Central memory CD4-positive, alpha-beta T cell (primary cell): ENCODE results near the gene AATF.

ENCODE experiments used
- DNase-seq: peaks from one replicate; pipeline ENCODE4 v3.0.0; 2022

The AATF gene

GRCh38 chr17:36931096-36931696 lies 17.6 kb upstream of the AATF start:
- DNase-seq: no peak

- no peak for DNase-seq
Observed at GRCh38 chr17:36931697-36932382, 16.9 kb upstream of the AATF start.

- DNase-seq: no peak
Observed at GRCh38 chr17:36932383-36932693, 16.4 kb upstream of the AATF start.

- DNase-seq: no peak
Observed at GRCh38 chr17:36932694-36933511, 15.9 kb upstream of the AATF start.

- no peak for DNase-seq
Observed at GRCh38 chr17:36933512-36934143, 15.1 kb upstream of the AATF start.

GRCh38 chr17:36934144-36934691 lies 14.5 kb upstream of the AATF start:
- no peak for DNase-seq

- no peak for DNase-seq
Observed at GRCh38 chr17:36934692-36935630, 13.8 kb upstream of the AATF start.

GRCh38 chr17:36935671-36936454 lies 12.9 kb upstream of the AATF start:
- DNase-seq: no peak

GRCh38 chr17:36936455-36937000 lies 12.2 kb upstream of the AATF start:
- DNase-seq: no peak

GRCh38 chr17:36937001-36937958 lies 11.5 kb upstream of the AATF start, which contains the start of gene LHX1:
LHX1 (plus strand) TSS chr17:36937475; CDS start chr17:36938198, 723 bp downstream.
- no peak for DNase-seq

- no peak for DNase-seq
Observed at GRCh38 chr17:36937959-36938565, 10.7 kb upstream of the AATF start.

GRCh38 chr17:36938566-36939051 lies 10.1 kb upstream of the AATF start:
- DNase-seq: no peak

- no peak for DNase-seq
Observed at GRCh38 chr17:36939052-36939801, 9.5 kb upstream of the AATF start.

- DNase-seq: no peak
Observed at GRCh38 chr17:36939802-36940312, 8.9 kb upstream of the AATF start.

GRCh38 chr17:36940313-36941264 lies 8.2 kb upstream of the AATF start:
- no peak for DNase-seq

- no peak for DNase-seq
Observed at GRCh38 chr17:36941265-36942010, 7.3 kb upstream of the AATF start.
